Hepatocyte (in vitro differentiated cells): ENCODE data around the gene SHANK3.

ENCODE experiments used
- EZH2 ChIP-seq: fragments of 200-600 bp; sonication (generic); IDR thresholded peaks from 2 replicates; pipeline ENCODE4 v1.6.1; 2016; ENCODE audit warnings: antibody characterized with exemption, mild to moderate bottlenecking, borderline replicate concordance
- EZH2phosphoT487 ChIP-seq: fragments of 200-600 bp; sonication (generic); IDR thresholded peaks from one replicate; pipeline ENCODE4 v1.6.1; 2018; ENCODE audit warnings: antibody characterized with exemption, mild to moderate bottlenecking, low read depth, moderate library complexity; ENCODE audit not compliant: unreplicated experiment, severe bottlenecking
- TF ChIP-seq, protein P1 (sequence below): fragments of 200-600 bp; sonication (generic); IDR thresholded peaks from 2 replicates; pipeline ENCODE4 v1.5.1; 2016; ENCODE audit warnings: antibody characterized with exemption, mild to moderate bottlenecking; ENCODE audit not compliant: poor library complexity

DNA sequence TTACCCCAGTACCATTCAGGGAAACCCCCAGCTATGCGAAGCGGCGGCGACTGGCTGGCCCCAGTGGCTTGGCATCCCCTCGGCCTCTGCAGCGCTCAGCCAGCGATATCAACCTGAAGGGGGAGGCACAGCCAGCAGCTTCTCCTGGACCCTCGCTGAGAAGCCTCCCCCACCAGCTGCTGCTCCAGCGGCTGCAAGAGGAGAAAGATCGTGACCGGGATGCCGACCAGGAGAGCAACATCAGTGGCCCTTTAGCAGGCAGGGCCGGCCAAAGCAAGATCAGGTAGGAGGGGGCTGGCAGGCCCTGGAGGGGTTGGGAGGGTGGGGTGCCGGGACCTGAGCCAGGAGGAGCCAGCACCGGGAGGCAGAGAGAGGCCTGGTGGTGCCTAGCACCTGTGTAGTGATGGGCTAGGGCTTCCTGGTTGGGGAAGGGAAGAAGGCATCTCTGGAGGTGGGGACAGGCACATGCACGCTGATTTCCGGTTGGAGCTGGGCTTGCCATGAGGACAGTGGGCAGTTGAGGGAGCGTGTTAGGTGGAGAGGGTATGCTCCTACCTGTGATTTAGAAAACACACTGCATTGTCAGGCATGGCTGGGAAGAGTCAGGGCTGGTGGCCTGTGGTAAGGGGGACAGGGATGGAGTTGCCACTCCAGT, 22.3 kb downstream of the SHANK3 start:
- TF ChIP-seq EZH2 (no peak), EZH2phosphoT487 (no peak)
- TF ChIP-seq, protein P1, sequence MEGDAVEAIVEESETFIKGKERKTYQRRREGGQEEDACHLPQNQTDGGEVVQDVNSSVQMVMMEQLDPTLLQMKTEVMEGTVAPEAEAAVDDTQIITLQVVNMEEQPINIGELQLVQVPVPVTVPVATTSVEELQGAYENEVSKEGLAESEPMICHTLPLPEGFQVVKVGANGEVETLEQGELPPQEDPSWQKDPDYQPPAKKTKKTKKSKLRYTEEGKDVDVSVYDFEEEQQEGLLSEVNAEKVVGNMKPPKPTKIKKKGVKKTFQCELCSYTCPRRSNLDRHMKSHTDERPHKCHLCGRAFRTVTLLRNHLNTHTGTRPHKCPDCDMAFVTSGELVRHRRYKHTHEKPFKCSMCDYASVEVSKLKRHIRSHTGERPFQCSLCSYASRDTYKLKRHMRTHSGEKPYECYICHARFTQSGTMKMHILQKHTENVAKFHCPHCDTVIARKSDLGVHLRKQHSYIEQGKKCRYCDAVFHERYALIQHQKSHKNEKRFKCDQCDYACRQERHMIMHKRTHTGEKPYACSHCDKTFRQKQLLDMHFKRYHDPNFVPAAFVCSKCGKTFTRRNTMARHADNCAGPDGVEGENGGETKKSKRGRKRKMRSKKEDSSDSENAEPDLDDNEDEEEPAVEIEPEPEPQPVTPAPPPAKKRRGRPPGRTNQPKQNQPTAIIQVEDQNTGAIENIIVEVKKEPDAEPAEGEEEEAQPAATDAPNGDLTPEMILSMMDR = no peak
